ENCODE measurements around the gene MTHFS.

The MTHFS gene

DNA sequence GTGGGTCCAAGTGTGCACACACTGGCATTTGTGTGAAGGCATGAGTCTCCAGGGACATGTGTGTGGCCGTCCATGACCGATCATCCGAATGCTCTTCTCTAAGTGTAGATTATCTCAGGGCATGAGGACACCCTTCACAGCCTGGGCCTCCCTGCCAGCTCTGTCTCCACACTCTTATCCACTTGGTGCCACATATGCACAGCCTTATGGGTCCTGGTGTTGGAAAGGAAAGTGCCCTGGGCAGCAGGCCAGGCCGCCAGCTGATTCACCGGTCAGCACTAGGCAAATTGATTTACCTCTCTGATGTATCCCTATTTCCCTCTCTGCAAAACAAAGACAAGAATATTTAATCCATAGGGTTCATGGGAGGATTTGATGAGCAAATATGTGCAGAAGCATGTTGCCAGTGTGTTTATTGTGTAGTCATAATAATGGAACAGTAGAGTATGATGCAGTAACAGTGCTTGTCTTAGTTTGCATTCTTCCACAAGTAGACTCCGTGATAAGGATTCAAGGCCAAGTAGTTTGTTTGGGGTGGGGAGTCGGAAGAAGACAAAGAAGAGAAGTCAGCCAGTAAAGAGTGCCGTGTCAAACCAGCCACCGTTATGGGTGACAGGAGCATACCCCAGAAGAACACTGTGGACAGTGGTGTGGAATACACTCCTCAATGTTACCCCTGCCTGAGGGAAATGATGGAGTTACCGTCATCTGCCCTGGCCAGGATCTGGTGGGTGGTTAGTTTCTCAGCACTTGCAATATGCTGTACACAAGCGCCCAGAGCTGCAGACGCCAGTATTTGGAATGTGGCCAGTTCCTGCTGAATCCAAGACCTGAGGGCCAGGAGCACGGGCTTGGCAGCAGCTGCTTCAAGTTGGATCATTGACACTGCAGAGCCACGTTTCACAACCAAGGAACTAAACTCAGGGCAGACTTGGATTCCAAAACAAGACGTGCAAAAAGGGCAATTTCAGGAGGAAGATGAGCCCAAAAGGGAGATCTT is 85.1 kb downstream of the MTHFS start:
- DNase-seq = no peak

GRCh38 chr15:79804838-79805237 is 92.0 kb downstream of the MTHFS start:
- DNase-seq = no peak

DNA sequence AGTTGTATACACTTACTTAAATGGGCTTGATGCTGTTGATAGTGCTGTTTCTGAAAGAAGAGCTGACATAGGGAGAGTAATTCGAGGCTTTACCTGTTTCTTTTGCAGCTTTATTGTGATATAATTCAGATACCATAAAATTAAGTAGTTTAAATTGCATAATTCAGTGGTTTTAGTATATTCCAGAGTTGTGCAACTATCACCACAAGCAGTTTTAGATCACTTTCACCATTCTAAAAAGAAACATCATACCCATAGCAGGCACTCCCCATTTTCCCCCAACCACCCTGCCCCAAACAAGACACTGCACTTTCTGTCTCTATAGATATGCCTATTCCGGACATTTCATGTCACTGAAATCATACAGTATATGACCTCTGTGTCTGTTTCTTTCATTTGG is 98.5 kb downstream of the MTHFS start:
- no peak for DNase-seq
